EL (cell line): ENCODE measurements around the gene HCAR1.
"Not testable (repeated sequence)": the region's sequence is repeated elsewhere in the genome, so short reads cannot be mapped to it uniquely, and the experiment has no call there.

Experiments used
- DNase-seq: peaks from one replicate; pipeline ENCODE4 v3.0.0-alpha.2; 2016

HCAR1 gene

GRCh38 chr12:122730215-122731014 lies at the start of gene HCAR1:
Gene HCAR1, minus strand, starts transcription at chr12:122730844. Its CDS starts 505 bp downstream, at chr12:122730339.
- no peak for DNase-seq

GRCh38 chr12:122757568-122757967 lies 26.9 kb upstream of the HCAR1 start:
- DNase-seq, result no peak

- no peak for DNase-seq
These were observed 24.1 kb upstream of the HCAR1 start for GRCh38 chr12:122754790-122755189.

- peak; percentile 10 for DNase-seq
These were observed 22.6 kb upstream of the HCAR1 start for GRCh38 chr12:122753319-122753650.

- DNase-seq, result peak; percentile 98
These were observed 22.0 kb upstream of the HCAR1 start, which contains the start of gene DENR for GRCh38 chr12:122752464-122753318. Gene DENR, plus strand, starts transcription at chr12:122752824. Its CDS starts 878 bp downstream, at chr12:122753702.

GRCh38 chr12:122750781-122751515 lies 20.3 kb upstream of the HCAR1 start:
- not testable (repeated sequence) for DNase-seq

GRCh38 chr12:122749569-122750332 lies 19.1 kb upstream of the HCAR1 start:
- DNase-seq, result no peak

- DNase-seq, result no peak
These were observed 16.8 kb upstream of the HCAR1 start for GRCh38 chr12:122747224-122748135.

- no peak for DNase-seq
These were observed 13.4 kb upstream of the HCAR1 start for GRCh38 chr12:122743895-122744525.

- peak; percentile 10 for DNase-seq
These were observed 9.7 kb upstream of the HCAR1 start for GRCh38 chr12:122740351-122740750.

- DNase-seq, result no peak
These were observed 7.9 kb upstream of the HCAR1 start for GRCh38 chr12:122738571-122738970.

- DNase-seq, result no peak
These were observed 2.0 kb upstream of the HCAR1 start for GRCh38 chr12:122732611-122733010.

GRCh38 chr12:122732170-122732569 lies 1.5 kb upstream of the HCAR1 start:
- no peak for DNase-seq

- no peak for DNase-seq
These were observed 945 bp downstream of the HCAR1 start for GRCh38 chr12:122729583-122730214.

GRCh38 chr12:122726080-122726558 lies 4.5 kb downstream of the HCAR1 start:
- DNase-seq, result no peak

GRCh38 chr12:122725452-122726079 lies 5.1 kb downstream of the HCAR1 start:
- DNase-seq, result no peak

GRCh38 chr12:122724641-122725243 lies 5.9 kb downstream of the HCAR1 start:
- no peak for DNase-seq

- DNase-seq, result no peak
These were observed 8.3 kb downstream of the HCAR1 start for GRCh38 chr12:122722387-122722786.

- DNase-seq, result no peak
These were observed 9.5 kb downstream of the HCAR1 start for GRCh38 chr12:122721057-122721545.
